Measurements from ENCODE around the gene KLLN. TPM values are rescaled to one million over a fixed set of nuclear protein-coding genes. Genes with fewer than 3 reads are reported as not detected.

The KLLN gene
- total and polyA plus RNA-seq, 2 donors (not counting 1 experiment from before 2014, with no cell fraction given): 0.45 to 2.2 TPM

GRCh38 chr10:87827681-87828080, 35.7 kb downstream of the KLLN start:
- H4K20me1 ChIP-seq (ENCODE audit: control insufficient read depth, insufficient read depth, low read length, poor library complexity, severe bottlenecking): no peaks in the 10 kb centered on the region
- Mint-ChIP-seq H3K9me3 (ENCODE audit: insufficient read depth) (no peaks in the 10 kb centered on the region), H3K4me1 (no peaks in the 10 kb centered on the region), H3K27ac (no peak overlapping the region), H3K4me3 (no peak overlapping the region), H3K27me3 (no peaks in the 10 kb centered on the region)
- no CpG with 5 or more reads among the region's 2 CpGs for WGBS (ENCODE audit: insufficient coverage)
- H3K27ac ChIP-seq (ENCODE audit: low read length in 2 of 2): no peak overlapping the region
- ATAC-seq (ENCODE audit: low read depth) (no peak), DNase-seq (no peak)
- intact Hi-C loops (cut with micrococcal nuclease): no loop called here
- no peak overlapping the region for H3K4me2 ChIP-seq (replicated peaks; ENCODE audit: low read depth, low read length, poor library complexity, severe bottlenecking)
- no peak for TF ChIP-seq CTCF (IDR thresholded peaks at IDR 0.05)
- no peak for TF ChIP-seq EZH2 (IDR thresholded peaks at IDR 0.05; ENCODE audit: borderline replicate concordance, insufficient read depth, low read depth, low read length, poor library complexity, severe bottlenecking)
- H3K79me2 ChIP-seq (ENCODE audit: control insufficient read depth, insufficient read depth, low read length): no peaks in the 10 kb centered on the region
- no peaks in the 10 kb centered on the region for H3K4me1 ChIP-seq (ENCODE audit: control insufficient read depth in 2 of 2, insufficient read depth in 2 of 2, low read length in 2 of 2)
- H3K4me3 ChIP-seq (ENCODE audit: control extremely low read depth in 1 of 5, extremely low read depth in 1 of 5, insufficient read depth in 1 of 5, low read depth in 2 of 5, low read length in 4 of 5): no peak overlapping the region
- no peak overlapping the region for H3K9ac ChIP-seq (ENCODE audit: low read length)
- no peak overlapping the region for H2AFZ ChIP-seq (ENCODE audit: insufficient read depth, low read depth, low read length, poor library complexity, severe bottlenecking)
- CTCF ChIA-PET: interaction anchor here (1.3 kb wide), 1 partner anchor 32 kb away, joined by 3 read pairs; no protein-coding TSS in a partner anchor
- POLR2A ChIA-PET: no interaction called here
- H3K36me3 ChIP-seq (replicated peaks in 1 of 2; ENCODE audit: control extremely low read depth in 1 of 2, control insufficient read depth in 1 of 2, extremely low read depth in 1 of 2, insufficient read depth in 2 of 2, low read length in 1 of 2): no peaks in the 10 kb centered on the region
- H3K9me3 ChIP-seq (ENCODE audit: control extremely low read depth in 1 of 3, control insufficient read depth in 2 of 3, insufficient read depth in 1 of 3, low read length in 2 of 3): peaks cover 0 to 1% (median 0%) of the 10 kb centered on the region in 3 donors
- H3K27me3 ChIP-seq (replicated peaks in 1 of 4; ENCODE audit: control extremely low read depth in 1 of 4, control insufficient read depth in 3 of 4, insufficient read depth in 4 of 4, low read length in 3 of 4): no peaks in the 10 kb centered on the region

GRCh38 chr10:87826653-87827052, 36.7 kb downstream of the KLLN start:
- H2AFZ ChIP-seq (ENCODE audit: insufficient read depth, low read depth, low read length, poor library complexity, severe bottlenecking): no peak overlapping the region
- H3K4me3 ChIP-seq (ENCODE audit: control extremely low read depth in 1 of 5, extremely low read depth in 1 of 5, insufficient read depth in 1 of 5, low read depth in 2 of 5, low read length in 4 of 5): no peak overlapping the region
- Mint-ChIP-seq H3K4me3 (no peak overlapping the region), H3K4me1 (no peaks in the 10 kb centered on the region), H3K27ac (no peak overlapping the region), H3K27me3 (no peaks in the 10 kb centered on the region), H3K9me3 (ENCODE audit: insufficient read depth) (no peaks in the 10 kb centered on the region)
- H3K9me3 ChIP-seq (ENCODE audit: control extremely low read depth in 1 of 3, control insufficient read depth in 2 of 3, insufficient read depth in 1 of 3, low read length in 2 of 3): peaks cover 0 to 1% (median 0%) of the 10 kb centered on the region in 3 donors
- no peaks in the 10 kb centered on the region for H4K20me1 ChIP-seq (ENCODE audit: control insufficient read depth, insufficient read depth, low read length, poor library complexity, severe bottlenecking)
- TF ChIP-seq CTCF (IDR thresholded peaks at IDR 0.05): no peak
- no peak for TF ChIP-seq EZH2 (IDR thresholded peaks at IDR 0.05; ENCODE audit: borderline replicate concordance, insufficient read depth, low read depth, low read length, poor library complexity, severe bottlenecking)
- ChIA-PET CTCF (no interaction called here), POLR2A (no interaction called here)
- no peaks in the 10 kb centered on the region for H3K27me3 ChIP-seq (replicated peaks in 1 of 4; ENCODE audit: control extremely low read depth in 1 of 4, control insufficient read depth in 3 of 4, insufficient read depth in 4 of 4, low read length in 3 of 4)
- H3K9ac ChIP-seq (ENCODE audit: low read length): no peak overlapping the region
- no peaks in the 10 kb centered on the region for H3K36me3 ChIP-seq (replicated peaks in 1 of 2; ENCODE audit: control extremely low read depth in 1 of 2, control insufficient read depth in 1 of 2, extremely low read depth in 1 of 2, insufficient read depth in 2 of 2, low read length in 1 of 2)
- intact Hi-C loops (cut with micrococcal nuclease): no loop called here
- no peaks in the 10 kb centered on the region for H3K4me1 ChIP-seq (ENCODE audit: control insufficient read depth in 2 of 2, insufficient read depth in 2 of 2, low read length in 2 of 2)
- H3K27ac ChIP-seq (ENCODE audit: low read length in 2 of 2): no peak overlapping the region
- no peaks in the 10 kb centered on the region for H3K79me2 ChIP-seq (ENCODE audit: control insufficient read depth, insufficient read depth, low read length)
- no peak overlapping the region for H3K4me2 ChIP-seq (replicated peaks; ENCODE audit: low read depth, low read length, poor library complexity, severe bottlenecking)
- DNase-seq (no peak), ATAC-seq (ENCODE audit: low read depth) (no peak)

Measured in B cell (primary cell).